Measurements from ENCODE around the gene DSN1.

DSN1 gene

GRCh38 chr20:36791862-36792261, 18.3 kb upstream of the DSN1 start:
- TF ChIP-seq CREB1 (IDR thresholded peaks at IDR 0.05; ENCODE audit: low read depth) (no peak), FOXM1 (IDR thresholded peaks at IDR 0.05; ENCODE audit: borderline replicate concordance, low read depth) (no peak), RAD21 (IDR thresholded peaks at IDR 0.05; ENCODE audit: low read depth) (no peak), MAX (IDR thresholded peaks at IDR 0.05) (no peak), ZBTB7A (IDR thresholded peaks at IDR 0.05; ENCODE audit: low read depth) (no peak), EP300 (IDR thresholded peaks at IDR 0.05; ENCODE audit: borderline replicate concordance) (no peak), NFIC (IDR thresholded peaks at IDR 0.05) (no peak), TEAD4 (IDR thresholded peaks at IDR 0.05) (no peak), YY1 (IDR thresholded peaks at IDR 0.05; ENCODE audit: low read depth) (no peak)
- TF ChIP-seq, protein P1, sequence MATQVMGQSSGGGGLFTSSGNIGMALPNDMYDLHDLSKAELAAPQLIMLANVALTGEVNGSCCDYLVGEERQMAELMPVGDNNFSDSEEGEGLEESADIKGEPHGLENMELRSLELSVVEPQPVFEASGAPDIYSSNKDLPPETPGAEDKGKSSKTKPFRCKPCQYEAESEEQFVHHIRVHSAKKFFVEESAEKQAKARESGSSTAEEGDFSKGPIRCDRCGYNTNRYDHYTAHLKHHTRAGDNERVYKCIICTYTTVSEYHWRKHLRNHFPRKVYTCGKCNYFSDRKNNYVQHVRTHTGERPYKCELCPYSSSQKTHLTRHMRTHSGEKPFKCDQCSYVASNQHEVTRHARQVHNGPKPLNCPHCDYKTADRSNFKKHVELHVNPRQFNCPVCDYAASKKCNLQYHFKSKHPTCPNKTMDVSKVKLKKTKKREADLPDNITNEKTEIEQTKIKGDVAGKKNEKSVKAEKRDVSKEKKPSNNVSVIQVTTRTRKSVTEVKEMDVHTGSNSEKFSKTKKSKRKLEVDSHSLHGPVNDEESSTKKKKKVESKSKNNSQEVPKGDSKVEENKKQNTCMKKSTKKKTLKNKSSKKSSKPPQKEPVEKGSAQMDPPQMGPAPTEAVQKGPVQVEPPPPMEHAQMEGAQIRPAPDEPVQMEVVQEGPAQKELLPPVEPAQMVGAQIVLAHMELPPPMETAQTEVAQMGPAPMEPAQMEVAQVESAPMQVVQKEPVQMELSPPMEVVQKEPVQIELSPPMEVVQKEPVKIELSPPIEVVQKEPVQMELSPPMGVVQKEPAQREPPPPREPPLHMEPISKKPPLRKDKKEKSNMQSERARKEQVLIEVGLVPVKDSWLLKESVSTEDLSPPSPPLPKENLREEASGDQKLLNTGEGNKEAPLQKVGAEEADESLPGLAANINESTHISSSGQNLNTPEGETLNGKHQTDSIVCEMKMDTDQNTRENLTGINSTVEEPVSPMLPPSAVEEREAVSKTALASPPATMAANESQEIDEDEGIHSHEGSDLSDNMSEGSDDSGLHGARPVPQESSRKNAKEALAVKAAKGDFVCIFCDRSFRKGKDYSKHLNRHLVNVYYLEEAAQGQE (IDR thresholded peaks at IDR 0.05; ENCODE audit: low read depth), result no peak

DNA sequence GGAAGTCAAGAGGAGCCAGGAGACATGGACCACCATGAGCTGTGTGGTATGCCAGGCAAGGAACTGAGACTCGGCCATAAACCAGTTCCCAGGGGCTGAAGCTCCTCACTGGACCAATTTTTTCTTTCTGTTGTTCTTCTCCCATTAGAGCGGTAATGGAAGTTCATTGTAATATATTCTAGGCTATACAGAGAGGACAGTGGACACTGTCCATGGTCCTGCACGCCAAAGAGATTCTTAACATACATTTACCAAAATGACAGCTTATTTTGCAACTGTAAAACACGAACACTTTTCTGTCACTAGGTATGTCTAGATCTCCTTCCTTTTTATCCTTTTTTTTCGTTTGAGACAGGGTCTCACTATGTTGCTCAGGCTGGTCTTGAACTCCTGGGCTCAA, 13.1 kb upstream of the DSN1 start:
- no peak for TF ChIP-seq ZBTB7A (IDR thresholded peaks at IDR 0.05; ENCODE audit: low read depth)
- TF ChIP-seq, protein P1 (IDR thresholded peaks at IDR 0.05; ENCODE audit: low read depth), result peak; percentile 84

GRCh38 chr20:36786246-36786645, 12.7 kb upstream of the DSN1 start:
- no peak for TF ChIP-seq RAD21 (IDR thresholded peaks at IDR 0.05; ENCODE audit: low read depth)
- no peak for TF ChIP-seq EP300 (IDR thresholded peaks at IDR 0.05; ENCODE audit: borderline replicate concordance)
- no peak for TF ChIP-seq TEAD4 (IDR thresholded peaks at IDR 0.05)
- TF ChIP-seq YY1 (IDR thresholded peaks at IDR 0.05; ENCODE audit: low read depth), result no peak
- TF ChIP-seq CREB1 (IDR thresholded peaks at IDR 0.05; ENCODE audit: low read depth), result no peak
- TF ChIP-seq TCF12 (IDR thresholded peaks at IDR 0.05; ENCODE audit: low read depth), result no peak
- TF ChIP-seq EGR1 (IDR thresholded peaks at IDR 0.05), result no peak
- TF ChIP-seq FOXM1 (IDR thresholded peaks at IDR 0.05; ENCODE audit: borderline replicate concordance, low read depth), result no peak
- TF ChIP-seq, protein P2, sequence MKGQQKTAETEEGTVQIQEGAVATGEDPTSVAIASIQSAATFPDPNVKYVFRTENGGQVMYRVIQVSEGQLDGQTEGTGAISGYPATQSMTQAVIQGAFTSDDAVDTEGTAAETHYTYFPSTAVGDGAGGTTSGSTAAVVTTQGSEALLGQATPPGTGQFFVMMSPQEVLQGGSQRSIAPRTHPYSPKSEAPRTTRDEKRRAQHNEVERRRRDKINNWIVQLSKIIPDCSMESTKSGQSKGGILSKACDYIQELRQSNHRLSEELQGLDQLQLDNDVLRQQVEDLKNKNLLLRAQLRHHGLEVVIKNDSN (IDR thresholded peaks at IDR 0.05), result no peak
- no peak for TF ChIP-seq TAF1 (IDR thresholded peaks at IDR 0.05; ENCODE audit: low read depth)
- TF ChIP-seq, protein P1 (IDR thresholded peaks at IDR 0.05; ENCODE audit: low read depth), result no peak
- TF ChIP-seq MAX (IDR thresholded peaks at IDR 0.05), result no peak
- no peak for TF ChIP-seq CEBPB (IDR thresholded peaks at IDR 0.05)
- TF ChIP-seq ZBTB7A (IDR thresholded peaks at IDR 0.05; ENCODE audit: low read depth), result no peak

GRCh38 chr20:36785308-36785707, 11.7 kb upstream of the DSN1 start:
- TF ChIP-seq, protein P1 (IDR thresholded peaks at IDR 0.05; ENCODE audit: low read depth), result no peak
- TF ChIP-seq, protein P2 (IDR thresholded peaks at IDR 0.05), result no peak
- TF ChIP-seq NFIC (IDR thresholded peaks at IDR 0.05), result no peak
